K562 (cell line): ENCODE measurements around the gene CIART. TPM values are rescaled to one million over a fixed set of nuclear protein-coding genes. Genes with fewer than 3 reads are reported as not detected.
A peak's percentile ranks its signal among the peaks of the same experiment; 100 is the strongest.

Source experiments
- ASH1L ChIP-seq: fragments of 450-650 bp; IDR thresholded peaks from 2 replicates; pipeline ENCODE4 v1.6.1; 2018; ENCODE audit warnings: borderline replicate concordance, mild to moderate bottlenecking, low read depth; ENCODE audit not compliant: partially characterized antibody
- ELK1 ChIP-seq: sonication (generic); formaldehyde crosslinking; IDR thresholded peaks from 2 replicates; pipeline ENCODE4 v1.8.1; 2022; ENCODE audit warnings: missing genetic modification reagents
- GTF2A2 ChIP-seq: IDR thresholded peaks from 2 replicates; pipeline ENCODE4 v1.6.1; 2016; ENCODE audit warnings: mild to moderate bottlenecking, missing genetic modification characterization, missing compliant biosample characterization
- KLF1 ChIP-seq: fragments of 450-650 bp; IDR thresholded peaks from 2 replicates; pipeline ENCODE4 v1.6.1; 2016; ENCODE audit warnings: missing genetic modification characterization, missing compliant biosample characterization
- MAX ChIP-seq: sonication (generic); formaldehyde crosslinking; IDR thresholded peaks from 2 replicates; pipeline ENCODE4 v1.9.0; 2022; ENCODE audit warnings: mild to moderate bottlenecking, missing genetic modification reagents
- SREBF1 ChIP-seq: fragments of 150-350 bp; IDR thresholded peaks from 2 replicates; pipeline ENCODE4 v1.6.1; 2014; ENCODE audit warnings: antibody characterized with exemption, low read depth, low read length, borderline replicate concordance
- ZBTB33 ChIP-seq: sonication (generic); formaldehyde crosslinking; IDR thresholded peaks from 2 replicates; pipeline ENCODE4 v1.8.1; 2023; ENCODE audit warnings: mild to moderate bottlenecking, missing genetic modification reagents
- polyA plus RNA-seq, 8 experiments: library from polyadenylated mRNA; depleted of rRNA in 4 of 8; stranded (reverse) in 5 of 8; unstranded in 3 of 8; fragments of >200 nt; fragmentation: Nextera tagmentation in 2 of 8; fragmentation: Illumina TruSeq in 1 of 8; extraction: Ambion mirVana in 2 of 8; extraction: Trizol in 1 of 8; gene quantifications; 2 replicates each; pipeline versions ENCODE4 v1.2.1 to v1.2.3, GENCODE V29; 2011 to 2014; ENCODE audit warnings: inconsistent platforms in 1 of 8, missing spikeins in 1 of 8
- total RNA-seq, 7 experiments: library from RNA; depleted of rRNA in 6 of 7; stranded (reverse); fragments of >200 nt in 6 of 7; fragmentation: Illumina TruSeq in 2 of 7; extraction: Trizol in 2 of 7; gene quantifications; 2 replicates each; pipeline versions ENCODE4 v1.2.1 to v1.2.3, GENCODE V29; 2011 to 2021; ENCODE audit warnings: low replicate concordance in 1 of 7

The CIART gene
- total and polyA plus RNA-seq, 9 of the 15 experiments (the other 6 are each of a cell fraction or from before 2014, with no cell fraction given), result 0.07 to 0.35 (median 0.19) TPM; not detected in 2

GRCh38 chr1:150268705-150269403 is 13.5 kb upstream of the CIART start, which contains the start of gene APH1A (continued):
- TF ChIP-seq ZBTB33 (CRISPR knock-in tag) (no peak), MAX (peak; percentile 18; the same call in 1 of the 2 replicates), KLF1 (peak; percentile 70; the same call in 1 of the 2 replicates), ELK1 (CRISPR knock-in tag) (no peak), SREBF1 (no peak), ASH1L (no peak), GTF2A2 (no peak)
